AG04450 (cell line): Measurements from ENCODE around the gene LYG2. TPM values are rescaled to one million over a fixed set of nuclear protein-coding genes. Genes with fewer than 3 reads are reported as not detected.
"Not testable (repeated sequence)": the region's sequence is repeated elsewhere in the genome, so short reads cannot be mapped to it uniquely, and the experiment has no call there.

Experiments
- CTCF ChIA-PET: fragments of 300-600, 350-600 bp; formaldehyde crosslinking; extraction: SDS; loops from one replicate; lab custom pipeline; 2022; ENCODE audit warnings: antibody characterized with exemption, inconsistent platforms; lab: Charles Lee
- POLR2A ChIA-PET: fragments of 350-600 bp; formaldehyde crosslinking; extraction: SDS; loops from one replicate; lab custom pipeline; 2021; ENCODE audit warnings: antibody characterized with exemption, inconsistent platforms; lab: Yijun Ruan, JAX
- DNase-seq: peaks from one replicate; pipeline ENCODE4 v3.0.0-alpha.2; 2011; ENCODE audit warnings: low read depth, low spot score
- H3K27ac ChIP-seq: one replicate; pipeline ENCODE4 v1.5.1; 2012; ENCODE audit warnings: low read depth, low read length, control low read depth
- H3K27me3 ChIP-seq: one replicate; pipeline ENCODE4 v1.6.0; 2012; ENCODE audit warnings: low read length; ENCODE audit not compliant: control insufficient read depth, insufficient read depth
- H3K4me3 ChIP-seq: 2 replicates; pipeline ENCODE4 v1.5.1; 2011; ENCODE audit warnings: mild to moderate bottlenecking, low read depth, low read length, control low read depth
- H3K9me3 ChIP-seq: 2 replicates; pipeline ENCODE4 v1.5.1; 2012; ENCODE audit warnings: low read length; ENCODE audit not compliant: control insufficient read depth, insufficient read depth
- CTCF ChIP-seq: IDR thresholded peaks from 2 replicates; pipeline ENCODE4 v1.5.1; 2011; ENCODE audit warnings: low read depth, low read length, control low read depth, inconsistent platforms
- polyA plus RNA-seq: library from polyadenylated mRNA; depleted of rRNA; stranded (reverse); fragments of >200 nt; gene quantifications from 2 replicates; pipeline ENCODE4 v1.2.3, GENCODE V29; 2011

Gene LYG2
- polyA plus RNA-seq, 1 experiment: not detected

GRCh38 chr2:99240431-99240830 lies 15.0 kb downstream of the LYG2 start:
- Histone ChIP-seq H3K9me3 (no peaks in the 10 kb centered on the region), H3K27ac (no peak overlapping the region), H3K4me3 (no peak overlapping the region), H3K27me3 (no peaks in the 10 kb centered on the region)
- no peak for DNase-seq
- ChIA-PET POLR2A (no interaction called here), CTCF (no interaction called here)
- no peak for TF ChIP-seq CTCF

- H3K27ac ChIP-seq: no peak overlapping the region
- TF ChIP-seq CTCF: no peak
- no peak for DNase-seq
- ChIA-PET CTCF (no interaction called here), POLR2A (no interaction called here)
- H3K27me3 ChIP-seq: no peaks in the 10 kb centered on the region
- H3K4me3 ChIP-seq: no peak overlapping the region
- no peaks in the 10 kb centered on the region for H3K9me3 ChIP-seq
Observed at GRCh38 chr2:99238599-99238998, 16.9 kb downstream of the LYG2 start.

GRCh38 chr2:99233177-99233576 lies 22.3 kb downstream of the LYG2 start:
- H3K27ac ChIP-seq, POLR2A ChIA-PET, H3K9me3 ChIP-seq, DNase-seq, H3K27me3 ChIP-seq, CTCF ChIA-PET, H3K4me3 ChIP-seq: not testable (repeated sequence)

- CTCF ChIA-PET: no interaction called here
- no peak overlapping the region for H3K27ac ChIP-seq
- no peak for DNase-seq
- no peaks in the 10 kb centered on the region for H3K27me3 ChIP-seq
- POLR2A ChIA-PET: no interaction called here
- no peaks in the 10 kb centered on the region for H3K9me3 ChIP-seq
- TF ChIP-seq CTCF: no peak
- H3K4me3 ChIP-seq: no peak overlapping the region
Observed at GRCh38 chr2:99217929-99218501, 37.5 kb downstream of the LYG2 start.

- no peak for DNase-seq
- Histone ChIP-seq H3K4me3 (no peak overlapping the region), H3K27ac (no peak overlapping the region), H3K9me3 (no peaks in the 10 kb centered on the region), H3K27me3 (no peaks in the 10 kb centered on the region)
- TF ChIP-seq CTCF: no peak
- CTCF ChIA-PET: interaction anchor here (0.5 kb wide), 1 partner anchor 1386 kb away, joined by 6 read pairs; no protein-coding TSS in a partner anchor
- POLR2A ChIA-PET: no interaction called here
Observed at GRCh38 chr2:99216096-99216495, 39.4 kb downstream of the LYG2 start.
